ENCODE results near the gene CMTR1. TPM values are rescaled to one million over a fixed set of nuclear protein-coding genes. Genes with fewer than 3 reads are reported as not detected.
A peak's percentile ranks its signal among the peaks of the same experiment; 100 is the strongest.

Gene CMTR1
- total RNA-seq, 1 donor from 2014 or later: 33.6 TPM

GRCh38 chr6:37512400-37513011 is 79.5 kb downstream of the CMTR1 start:
- DNase-seq (ENCODE audit: low spot score): no peak

DNA sequence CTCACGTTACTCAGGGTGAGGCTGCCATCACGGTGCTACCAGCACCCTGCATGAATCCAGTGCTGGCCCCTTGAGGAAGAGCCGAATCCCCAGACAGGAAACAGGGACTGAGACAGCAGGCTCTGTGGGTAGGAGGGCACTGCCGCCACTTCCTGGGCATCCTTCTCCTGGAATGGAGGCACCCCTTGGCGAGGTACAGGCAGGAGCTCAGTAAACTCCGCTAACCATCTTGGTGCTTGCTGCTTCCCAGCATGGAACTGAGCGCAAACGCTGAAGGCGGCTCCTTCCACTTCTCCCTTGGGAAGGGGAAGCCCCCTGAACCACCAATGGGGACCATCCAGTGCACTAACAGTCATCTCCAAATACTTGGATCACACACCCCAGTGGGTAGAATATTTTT is 80.1 kb downstream of the CMTR1 start:
- no peak for DNase-seq (ENCODE audit: low spot score)

- no peak for DNase-seq (ENCODE audit: low spot score)
Observed at GRCh38 chr6:37513576-37513975, 80.6 kb downstream of the CMTR1 start.

DNA sequence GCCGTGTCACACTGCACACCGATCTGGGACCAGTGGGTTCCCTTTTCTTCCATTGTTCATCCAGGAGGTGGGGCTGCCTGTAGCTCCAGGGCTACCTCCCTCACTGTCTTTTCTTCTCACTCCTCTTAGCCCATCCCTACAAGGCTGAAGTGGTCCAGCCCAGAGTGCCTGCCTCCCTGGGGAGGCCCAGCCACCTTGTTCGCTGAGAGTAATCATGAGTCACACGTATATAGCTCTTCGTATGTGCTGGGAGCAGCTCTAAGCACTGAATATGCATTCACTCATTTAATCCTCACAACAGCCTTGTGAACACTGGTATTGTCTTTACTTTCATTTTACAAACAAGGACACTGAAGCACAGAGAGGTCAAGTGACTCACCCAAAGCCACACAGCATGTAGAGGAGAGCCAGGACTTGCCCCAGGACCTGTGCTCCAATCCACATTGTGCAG is 81.3 kb downstream of the CMTR1 start:
- no peak for DNase-seq (ENCODE audit: low spot score)

- DNase-seq (ENCODE audit: low spot score): no peak
Observed at GRCh38 chr6:37514837-37515236, 81.8 kb downstream of the CMTR1 start.

DNA sequence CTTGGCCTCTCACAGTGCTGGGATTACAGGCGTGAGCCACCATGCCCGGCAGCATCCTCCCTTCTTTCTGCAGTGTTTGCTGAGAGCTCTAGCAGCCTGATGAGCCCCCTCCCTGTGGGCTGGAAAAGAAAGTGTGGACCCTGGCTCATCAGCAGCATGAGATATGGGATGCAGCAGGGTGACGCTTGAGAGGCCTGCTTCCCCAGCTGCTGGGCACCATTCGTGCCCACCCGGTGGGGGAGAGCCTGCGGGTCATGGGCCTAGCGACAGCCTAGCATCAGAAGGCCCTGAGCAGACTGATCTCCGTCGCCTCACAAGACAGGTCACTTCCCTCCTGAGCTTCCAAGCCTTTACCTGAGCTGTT is 82.7 kb downstream of the CMTR1 start:
- DNase-seq (ENCODE audit: low spot score): no peak

DNA sequence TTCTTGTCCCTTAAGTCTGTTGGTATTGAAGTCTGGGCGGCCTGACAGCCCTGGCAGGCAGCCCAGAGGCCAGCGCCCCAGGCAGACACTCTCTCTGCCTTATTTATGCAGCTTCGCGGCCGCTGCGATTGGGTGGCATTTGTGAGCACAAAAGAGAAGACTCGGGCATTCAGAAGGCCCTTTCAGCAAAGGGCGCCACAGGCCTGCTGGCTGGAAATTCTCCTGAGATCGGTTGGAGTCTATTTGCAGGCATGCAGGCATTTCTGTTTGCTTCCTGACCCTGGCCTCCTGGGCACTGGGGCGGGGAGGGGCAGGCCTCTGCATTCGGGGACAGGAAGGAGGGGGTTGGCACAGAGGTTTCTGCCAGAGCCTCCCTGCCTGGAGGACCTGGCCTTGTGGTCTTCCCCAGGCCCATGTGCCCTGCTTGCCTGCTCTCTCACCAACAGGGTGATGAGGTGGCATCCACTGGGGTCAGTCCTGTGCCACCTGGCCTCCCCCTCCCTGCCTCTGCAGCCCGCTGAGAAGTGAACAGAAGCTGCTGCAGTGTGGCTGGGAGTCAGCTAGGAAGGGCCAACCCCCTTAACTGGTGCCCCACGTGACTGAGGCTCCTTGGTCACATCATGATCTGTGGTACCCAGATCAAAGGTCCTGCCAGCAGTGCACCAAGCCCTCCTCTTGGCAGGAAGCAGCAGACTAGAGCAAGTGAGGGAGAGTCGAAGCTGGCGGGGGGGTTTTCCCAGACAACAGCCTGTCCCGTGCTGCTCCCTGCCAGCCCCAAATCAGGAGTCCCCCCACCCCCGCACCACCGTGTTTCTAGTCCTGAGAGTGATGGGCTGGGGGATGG is 83.3 kb downstream of the CMTR1 start:
- peak; percentile 45 for DNase-seq (ENCODE audit: low spot score)

DNA sequence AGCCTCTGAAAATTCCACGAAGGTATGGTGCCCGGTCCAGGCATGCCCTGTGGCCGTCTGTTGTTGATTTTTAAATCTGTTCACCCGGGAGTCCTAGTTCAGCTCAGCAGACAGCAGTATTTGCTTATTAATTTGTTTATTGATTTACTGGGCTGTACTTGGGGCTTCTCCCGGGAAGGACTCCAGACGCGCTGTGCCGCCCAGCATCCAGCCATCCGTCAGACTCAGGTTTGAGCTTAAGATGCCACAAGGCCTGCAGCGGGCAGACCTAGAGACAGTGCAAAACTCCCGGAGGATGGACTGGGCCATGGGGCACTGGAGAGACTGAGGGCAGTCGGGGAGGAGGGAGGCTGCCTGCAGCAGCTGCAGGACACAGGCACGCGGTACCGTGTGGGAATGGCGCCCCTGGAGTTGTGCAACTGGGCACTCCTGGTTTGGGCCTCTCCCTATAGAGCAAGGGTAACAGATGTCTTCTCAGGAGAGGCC is 83.9 kb downstream of the CMTR1 start:
- no peak for DNase-seq (ENCODE audit: low spot score)

DNA sequence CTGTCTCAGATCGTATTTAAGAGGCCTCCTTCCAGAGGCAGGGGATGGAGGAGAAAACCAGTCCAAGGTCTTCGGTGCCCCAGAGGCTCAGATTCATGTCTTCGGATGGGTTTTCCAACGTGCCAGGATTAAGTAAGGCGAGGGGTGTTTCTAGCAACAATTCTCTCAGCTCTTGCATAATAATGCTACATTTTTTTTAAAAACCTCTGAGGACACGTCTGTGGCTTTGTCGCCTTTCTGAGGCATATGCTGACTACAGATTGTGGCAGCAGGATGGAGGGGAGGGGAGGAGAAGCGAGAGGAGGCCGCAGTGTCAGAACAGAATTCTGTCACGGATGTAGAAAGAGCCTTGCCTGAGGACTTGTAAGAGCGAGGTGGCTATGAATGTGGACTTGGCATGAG is 84.4 kb downstream of the CMTR1 start:
- DNase-seq (ENCODE audit: low spot score): no peak

GRCh38 chr6:37518116-37518515 is 85.1 kb downstream of the CMTR1 start:
- DNase-seq (ENCODE audit: low spot score): no peak

GRCh38 chr6:37519461-37519860 is 86.4 kb downstream of the CMTR1 start:
- no peak for DNase-seq (ENCODE audit: low spot score)

DNA sequence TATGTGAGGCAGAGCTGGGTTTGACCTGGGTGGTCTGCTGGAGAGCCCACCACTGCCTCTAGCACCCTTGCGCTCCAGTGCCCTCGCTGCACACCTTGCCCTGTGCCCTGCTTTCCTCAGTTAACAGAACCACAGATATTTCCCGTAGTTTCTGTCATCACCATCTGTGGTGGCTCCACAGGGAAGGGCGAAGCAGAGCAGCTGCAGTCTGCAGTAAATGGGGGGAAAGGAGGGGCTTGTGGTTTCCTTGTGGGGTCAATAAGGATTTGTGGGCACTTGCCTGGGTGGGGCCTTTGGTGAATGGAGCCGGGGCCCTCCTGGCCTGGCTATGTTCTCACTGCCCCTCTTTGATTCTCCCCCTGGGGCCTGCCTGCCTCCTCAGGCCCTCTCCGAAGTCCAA is 87.9 kb downstream of the CMTR1 start:
- DNase-seq (ENCODE audit: low spot score): no peak

GRCh38 chr6:37521674-37522073 is 88.7 kb downstream of the CMTR1 start:
- DNase-seq (ENCODE audit: low spot score): no peak

- DNase-seq (ENCODE audit: low spot score): no peak
Observed at GRCh38 chr6:37522836-37523235, 89.8 kb downstream of the CMTR1 start.

GRCh38 chr6:37523412-37523811 is 90.4 kb downstream of the CMTR1 start:
- no peak for DNase-seq (ENCODE audit: low spot score)

- no peak for DNase-seq (ENCODE audit: low spot score)
Observed at GRCh38 chr6:37524025-37524969, 91.3 kb downstream of the CMTR1 start.

DNA sequence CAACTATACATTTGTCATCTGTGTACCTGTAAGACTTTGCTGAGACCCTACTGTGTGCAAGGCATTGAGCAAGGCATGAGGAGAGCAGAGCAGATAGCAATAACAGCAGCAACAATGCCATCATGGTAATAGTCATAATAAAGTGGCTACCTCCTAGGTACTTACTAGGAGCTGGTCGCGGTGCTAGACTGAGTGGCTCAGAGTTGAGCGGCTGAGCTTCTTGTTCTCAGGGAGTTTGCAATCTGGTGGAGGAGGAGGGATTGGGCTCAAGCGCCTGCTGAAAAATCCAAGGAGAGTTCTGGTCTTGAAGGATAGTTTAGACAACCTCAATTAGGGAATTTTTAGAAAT is 91.9 kb downstream of the CMTR1 start:
- DNase-seq (ENCODE audit: low spot score): no peak

DNA sequence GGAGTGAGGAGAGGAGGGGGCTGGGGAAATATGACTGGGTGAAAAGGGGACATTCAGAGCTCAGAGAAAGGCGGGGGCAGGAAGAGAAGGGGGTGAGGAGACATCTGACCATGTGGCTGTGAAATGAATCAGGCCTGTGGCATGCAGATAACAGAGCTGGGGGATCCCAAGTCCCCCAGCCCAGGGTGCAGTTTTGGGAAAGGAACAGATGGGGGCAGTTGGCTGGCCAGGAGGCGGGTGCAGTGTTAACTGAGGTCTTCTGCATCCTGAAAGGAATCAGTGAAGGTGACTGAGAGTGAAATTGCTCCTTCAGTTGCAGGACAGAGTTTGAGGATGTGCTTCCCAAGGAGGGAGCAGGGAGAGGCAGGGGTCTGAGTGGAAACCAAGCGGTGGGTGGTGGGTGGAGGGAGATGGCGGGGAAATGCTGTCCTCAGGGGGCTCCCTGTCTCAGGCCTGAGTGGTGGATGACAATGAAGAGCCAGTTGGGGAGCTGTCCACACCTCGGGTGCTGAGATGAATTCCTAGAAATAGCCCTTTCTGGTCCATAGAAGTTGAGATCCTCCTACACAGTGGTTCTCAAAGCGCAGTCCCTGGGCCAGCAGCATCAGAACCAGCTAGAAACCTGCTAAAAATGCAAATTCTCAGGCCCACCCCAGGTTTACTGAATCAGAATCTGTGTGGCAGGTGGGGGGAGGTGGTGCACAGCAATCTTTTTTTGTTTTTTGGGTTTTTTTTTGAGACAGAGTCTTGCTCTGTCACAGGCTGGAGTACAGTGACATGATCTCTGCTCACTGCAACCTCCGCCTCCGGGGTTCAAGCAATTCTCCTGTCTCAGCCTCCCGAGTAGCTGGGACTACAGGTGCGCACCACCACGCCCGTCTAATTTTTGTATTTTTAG is 92.7 kb downstream of the CMTR1 start:
- DNase-seq (ENCODE audit: low spot score): no peak

DNA sequence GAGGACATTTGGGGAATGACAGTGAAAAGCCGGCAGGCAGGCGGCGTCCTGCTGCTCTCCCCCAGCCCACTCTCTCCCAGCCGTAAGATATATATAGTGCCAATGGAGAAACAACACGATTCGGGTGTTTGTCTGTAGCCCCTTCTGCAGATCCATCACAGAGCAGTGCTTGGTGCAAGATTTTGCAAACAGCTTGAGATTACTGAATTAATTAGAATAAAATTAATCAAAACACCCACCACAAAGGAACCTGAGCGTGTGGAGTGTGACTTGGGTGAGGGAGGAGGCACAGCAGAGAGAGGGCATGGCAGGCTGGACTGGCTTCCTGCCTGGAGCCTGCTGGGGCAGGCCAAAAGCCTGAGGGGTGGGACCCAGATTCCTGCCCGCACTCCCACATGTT is 95.5 kb downstream of the CMTR1 start:
- DNase-seq (ENCODE audit: low spot score): no peak

DNA sequence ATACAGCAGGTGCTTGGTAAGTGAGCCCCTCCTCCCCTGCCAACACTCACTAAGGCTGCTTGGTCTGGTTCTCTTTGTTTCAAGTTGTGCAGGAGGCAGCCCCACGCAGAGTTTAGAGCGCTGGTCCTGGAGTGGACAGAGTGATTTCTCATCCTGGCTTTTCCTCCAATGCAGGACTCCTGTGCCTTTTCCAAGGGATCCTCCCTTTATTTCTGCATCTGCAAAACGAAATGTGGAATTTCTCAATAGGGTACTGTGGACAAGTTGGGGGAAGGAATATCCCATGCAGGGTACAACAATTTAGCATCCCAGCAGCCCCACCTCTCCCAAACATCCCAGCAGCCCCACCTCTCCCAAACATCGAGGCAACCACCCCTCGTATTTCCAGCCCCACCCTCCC is 97.3 kb downstream of the CMTR1 start:
- no peak for DNase-seq (ENCODE audit: low spot score)

DNA sequence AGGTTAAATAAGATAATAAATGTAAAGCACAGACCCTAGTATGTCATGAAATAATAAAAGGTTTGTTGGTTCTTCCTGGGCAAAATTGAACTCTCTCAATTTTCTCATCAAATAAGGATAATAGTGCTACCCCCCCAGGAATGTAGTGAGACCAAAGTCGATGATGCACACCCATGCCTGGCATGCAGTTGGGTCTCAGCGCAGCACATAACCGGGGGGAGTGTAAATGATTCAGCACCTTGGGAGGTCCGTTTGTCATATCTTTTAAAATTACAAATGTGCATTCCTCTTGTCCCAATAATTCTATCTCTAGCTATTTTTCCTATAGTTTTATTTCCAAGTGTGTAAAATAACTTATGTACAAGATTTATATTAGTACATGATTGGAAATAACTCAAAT is 98.0 kb downstream of the CMTR1 start:
- no peak for DNase-seq (ENCODE audit: low spot score)
